CD1c-positive myeloid dendritic cell (primary cell): ENCODE results near the gene JMJD8.

Experiments used
- DNase-seq: peaks from one replicate; pipeline ENCODE4 v3.0.0-alpha.2; 2016; ENCODE audit errors: extremely low spot score

The JMJD8 gene

DNA sequence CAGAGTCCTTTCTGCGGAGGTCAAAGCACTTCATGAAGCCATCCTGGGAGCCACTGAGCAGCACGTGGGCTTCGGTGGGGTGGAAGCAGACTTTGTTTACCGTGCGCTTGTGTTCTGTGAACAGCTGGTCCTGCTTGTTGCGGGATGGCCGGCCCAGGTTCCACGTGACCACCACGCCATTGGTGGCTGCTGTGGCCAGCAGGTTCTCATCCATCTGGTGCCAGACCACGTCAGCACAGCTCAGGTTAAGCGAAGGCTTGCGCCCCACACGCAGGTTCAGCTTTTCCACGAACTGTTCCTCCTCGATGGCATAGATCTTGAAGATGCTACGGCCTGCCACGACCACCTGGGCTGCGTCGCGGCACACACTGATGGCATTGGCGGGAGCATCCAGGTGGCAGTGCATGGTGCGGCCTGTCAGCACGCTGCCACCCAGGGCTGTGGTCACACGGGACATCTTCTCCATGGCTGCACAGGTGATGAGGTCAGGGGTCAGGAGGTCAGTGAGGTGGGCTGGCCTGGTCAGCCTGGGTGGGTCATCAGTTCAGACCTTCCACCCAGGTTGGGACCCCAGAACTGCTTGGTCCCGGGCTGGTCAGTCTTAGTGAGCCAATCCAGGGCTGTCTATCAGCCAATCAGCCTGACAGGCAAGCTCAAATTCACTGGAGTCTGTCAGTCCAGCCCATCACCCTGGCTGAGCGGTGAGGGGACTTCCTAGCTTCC is 5.2 kb upstream of the JMJD8 start:
- DNase-seq, result no peak

DNA sequence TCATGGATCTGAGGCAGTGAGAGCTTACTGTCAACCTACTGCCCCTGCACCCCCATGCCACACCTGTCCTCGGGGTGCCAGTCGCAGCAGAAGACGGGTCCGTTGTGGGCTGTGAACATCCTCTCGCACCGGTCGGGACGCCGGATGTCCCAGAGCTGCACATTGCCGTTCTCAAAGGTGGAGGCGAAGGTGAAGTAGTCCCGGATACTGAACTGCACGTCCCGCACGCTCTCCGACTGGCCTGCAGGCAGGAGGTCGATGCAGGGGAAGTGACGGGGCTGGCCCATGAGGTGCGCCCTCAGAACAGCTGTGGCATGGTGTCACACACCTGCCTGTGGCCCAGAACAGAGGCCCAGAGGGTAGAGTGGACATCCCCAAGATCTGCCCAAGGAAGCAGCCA is 3.4 kb upstream of the JMJD8 start:
- DNase-seq, result no peak

DNA sequence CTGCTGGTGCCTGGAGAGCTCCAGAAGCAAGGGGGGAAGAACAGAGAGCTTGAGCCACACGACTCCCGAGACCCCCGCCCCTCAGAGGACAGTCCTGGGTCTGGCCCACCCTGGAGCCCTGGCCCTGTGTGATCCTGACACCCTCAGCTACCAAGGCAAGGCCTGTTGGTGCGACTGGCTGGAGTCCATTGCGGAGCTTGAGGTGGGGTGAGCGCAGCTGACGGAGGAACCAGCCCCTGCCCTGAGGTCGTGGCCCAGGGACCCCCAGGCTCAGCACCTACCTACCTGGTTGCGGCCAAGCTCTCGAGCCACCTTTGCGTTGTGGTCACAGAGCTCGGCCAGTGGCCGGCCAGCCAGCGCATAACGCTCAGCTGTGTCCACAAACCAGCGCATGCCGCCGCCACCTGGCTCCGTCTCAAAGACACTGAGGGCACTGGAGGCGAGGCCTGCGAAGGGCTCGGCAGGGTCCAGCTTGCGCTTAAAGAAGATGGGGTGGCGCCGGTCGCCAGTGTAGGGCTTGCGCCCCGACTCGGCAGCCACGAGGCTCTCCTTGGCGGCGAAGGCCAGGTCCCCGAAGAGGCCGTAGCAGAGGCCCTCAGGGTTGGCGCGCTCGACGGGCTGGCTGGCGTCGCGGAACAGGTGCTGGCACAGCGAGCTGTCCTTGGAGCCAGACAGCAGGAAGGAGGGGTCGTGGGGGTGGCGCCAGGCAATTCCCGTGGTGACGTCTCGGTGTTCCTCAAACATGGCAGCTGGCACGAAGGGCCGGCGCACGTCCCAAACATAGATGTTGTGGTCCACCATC is 2.5 kb upstream of the JMJD8 start:
- no peak for DNase-seq

DNA sequence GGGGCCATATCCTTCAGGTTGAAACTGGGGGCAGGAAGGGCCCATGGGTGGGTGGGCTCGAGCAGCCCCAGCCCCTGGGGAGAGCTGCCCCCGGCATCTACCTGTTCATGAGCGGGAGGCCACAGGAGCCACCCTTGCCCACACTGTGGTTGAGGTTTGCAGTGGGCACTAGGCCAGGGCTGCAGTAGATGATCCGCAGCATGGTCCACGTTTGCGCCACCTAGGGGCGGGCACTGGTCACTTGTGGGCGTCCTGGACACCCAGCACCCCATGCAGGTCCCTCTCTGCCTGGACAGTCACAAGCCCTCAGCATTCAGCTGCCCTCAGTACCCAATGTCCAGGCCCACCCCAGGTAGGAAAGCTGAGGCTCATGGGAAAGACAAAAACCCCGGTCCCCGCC is 1.8 kb upstream of the JMJD8 start:
- DNase-seq, result peak; percentile 32

DNA sequence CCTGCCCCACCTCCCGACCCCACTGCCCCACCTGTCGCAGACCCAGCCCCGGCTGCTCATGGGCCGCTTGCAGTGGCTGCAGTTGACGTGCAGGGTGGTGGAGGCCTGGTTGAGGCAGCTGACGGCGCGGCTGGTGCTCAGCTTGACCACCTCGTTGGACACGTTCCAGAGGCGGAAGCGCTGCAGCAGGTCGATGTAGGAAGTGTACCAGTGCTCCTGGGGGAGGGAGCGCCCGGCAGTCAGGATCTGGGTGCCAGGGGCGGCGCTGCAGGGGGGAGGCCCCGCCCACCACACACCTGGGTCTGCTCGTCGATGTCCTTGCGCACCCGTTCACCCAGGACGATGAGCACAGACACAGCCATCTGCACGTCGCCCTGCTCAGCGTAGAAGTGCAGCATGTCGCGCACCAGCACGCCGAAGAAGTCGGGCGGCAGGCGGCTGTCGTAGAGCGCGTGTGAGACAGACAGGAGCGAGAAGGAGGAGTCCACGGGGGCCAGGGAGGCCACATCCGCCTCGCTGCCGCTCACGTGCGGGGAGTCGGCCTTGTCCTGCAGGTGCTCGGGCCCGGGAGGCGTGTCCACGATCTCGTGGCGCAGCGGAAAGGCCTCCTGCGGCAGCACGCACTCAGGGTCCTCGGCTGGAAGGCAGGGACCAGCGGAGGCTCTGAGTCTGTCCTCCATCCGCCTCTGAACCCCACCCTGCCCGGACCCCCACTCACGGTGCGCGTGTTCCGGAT is 995 bp upstream of the JMJD8 start:
- no peak for DNase-seq

DNA sequence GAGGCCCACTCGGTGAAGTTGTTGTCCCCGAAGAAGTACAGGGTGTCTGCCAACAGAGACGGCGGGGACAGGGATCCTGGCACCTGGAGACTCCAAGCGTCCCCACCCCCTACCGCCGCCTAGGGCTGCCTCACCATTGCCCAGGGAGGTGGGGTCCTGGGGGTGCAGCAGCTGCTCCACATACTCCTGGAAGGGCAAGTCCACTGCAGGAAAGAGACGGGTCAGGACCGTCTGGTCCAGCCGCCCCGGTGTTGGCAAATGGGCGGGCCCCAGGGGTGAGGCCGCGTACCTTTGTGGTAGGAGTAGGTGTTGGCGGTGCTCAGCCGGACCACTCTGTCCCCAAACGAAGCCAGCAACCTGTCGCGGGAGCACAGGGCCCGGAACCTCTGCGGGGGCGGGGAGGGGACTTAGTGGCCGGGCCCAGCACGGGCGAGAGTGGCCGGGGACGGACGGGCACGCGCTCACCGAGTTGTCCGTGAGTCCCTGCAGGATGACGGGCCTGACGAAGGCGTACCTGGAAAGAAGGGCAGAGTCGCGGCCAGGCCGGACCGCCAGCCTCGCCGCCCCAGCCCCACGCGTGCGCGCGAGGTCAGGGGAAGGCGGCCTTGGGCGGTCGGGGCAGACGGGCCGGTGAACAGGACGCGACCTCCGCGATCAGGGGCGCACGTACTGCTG is 601 bp downstream of the JMJD8 start:
- no peak for DNase-seq

DNA sequence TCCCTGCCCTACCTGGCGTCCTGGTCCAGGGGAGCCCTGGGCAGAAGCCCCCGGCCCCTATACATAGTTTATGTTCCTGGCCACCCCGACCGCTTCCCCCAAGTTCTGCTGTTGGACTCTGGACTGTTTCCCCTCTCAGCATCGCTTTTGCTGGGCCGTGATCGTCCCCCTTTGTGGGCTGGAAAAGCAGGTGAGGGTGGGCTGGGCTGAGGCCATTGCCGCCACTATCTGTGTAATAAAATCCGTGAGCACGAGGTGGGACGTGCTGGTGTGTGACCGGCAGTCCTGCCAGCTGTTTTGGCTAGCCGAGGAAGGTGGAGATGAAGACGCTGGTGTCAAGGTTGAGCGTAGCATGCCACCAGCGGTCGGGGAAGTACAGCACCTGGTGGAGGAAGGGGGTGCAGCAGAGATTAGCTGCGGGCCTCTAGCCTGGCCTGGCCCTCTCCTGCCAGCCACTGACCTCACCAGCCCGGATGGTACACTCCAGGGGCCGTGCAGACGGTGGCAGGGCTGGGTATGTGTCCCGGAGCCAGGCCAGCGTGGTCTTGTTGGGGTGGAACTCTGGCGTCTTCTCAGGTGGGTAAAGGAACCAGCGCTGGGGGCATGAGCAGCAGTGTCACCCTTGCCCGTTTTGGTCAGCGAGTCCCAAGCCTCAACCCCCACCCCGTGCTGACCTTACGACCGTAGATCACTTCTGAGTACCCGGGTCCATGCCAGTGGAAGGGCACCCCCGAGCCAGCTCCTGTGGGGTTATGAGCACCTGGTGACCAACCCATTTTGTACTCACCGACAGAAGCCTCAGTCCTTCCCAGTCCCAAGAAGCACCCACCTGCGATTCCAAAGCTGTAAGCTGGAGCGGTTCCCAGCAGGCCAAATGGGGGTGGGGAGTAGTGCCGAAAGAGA is 1.4 kb downstream of the JMJD8 start:
- DNase-seq, result no peak

DNA sequence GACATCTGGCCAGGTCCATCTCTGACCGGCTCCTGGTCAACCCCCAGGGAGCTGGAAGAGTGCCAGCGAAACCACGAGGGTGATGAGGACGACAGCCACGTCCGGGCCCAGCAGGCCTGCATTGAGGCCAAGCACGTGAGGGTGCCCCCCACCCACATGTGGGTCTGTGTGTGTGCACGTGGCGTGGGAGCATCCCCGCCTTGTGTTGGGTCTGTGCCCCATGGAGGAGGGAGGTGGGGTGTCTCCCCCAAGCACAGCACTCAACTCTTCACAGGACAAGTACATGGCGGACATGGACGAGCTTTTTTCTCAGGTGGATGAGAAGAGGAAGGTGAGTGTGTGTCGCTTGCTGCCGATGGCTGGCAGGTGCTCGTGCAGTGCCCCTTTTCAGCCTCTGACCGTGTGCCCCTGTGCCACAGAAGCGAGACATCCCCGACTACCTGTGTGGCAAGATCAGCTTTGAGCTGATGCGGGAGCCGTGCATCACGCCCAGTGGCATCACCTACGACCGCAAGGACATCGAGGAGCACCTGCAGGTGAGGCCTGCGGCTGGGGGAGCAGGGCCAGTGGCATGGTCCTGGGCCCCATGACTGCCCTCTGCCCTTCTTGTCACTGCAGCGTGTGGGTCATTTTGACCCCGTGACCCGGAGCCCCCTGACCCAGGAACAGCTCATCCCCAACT is 2.2 kb downstream of the JMJD8 start:
- no peak for DNase-seq

DNA sequence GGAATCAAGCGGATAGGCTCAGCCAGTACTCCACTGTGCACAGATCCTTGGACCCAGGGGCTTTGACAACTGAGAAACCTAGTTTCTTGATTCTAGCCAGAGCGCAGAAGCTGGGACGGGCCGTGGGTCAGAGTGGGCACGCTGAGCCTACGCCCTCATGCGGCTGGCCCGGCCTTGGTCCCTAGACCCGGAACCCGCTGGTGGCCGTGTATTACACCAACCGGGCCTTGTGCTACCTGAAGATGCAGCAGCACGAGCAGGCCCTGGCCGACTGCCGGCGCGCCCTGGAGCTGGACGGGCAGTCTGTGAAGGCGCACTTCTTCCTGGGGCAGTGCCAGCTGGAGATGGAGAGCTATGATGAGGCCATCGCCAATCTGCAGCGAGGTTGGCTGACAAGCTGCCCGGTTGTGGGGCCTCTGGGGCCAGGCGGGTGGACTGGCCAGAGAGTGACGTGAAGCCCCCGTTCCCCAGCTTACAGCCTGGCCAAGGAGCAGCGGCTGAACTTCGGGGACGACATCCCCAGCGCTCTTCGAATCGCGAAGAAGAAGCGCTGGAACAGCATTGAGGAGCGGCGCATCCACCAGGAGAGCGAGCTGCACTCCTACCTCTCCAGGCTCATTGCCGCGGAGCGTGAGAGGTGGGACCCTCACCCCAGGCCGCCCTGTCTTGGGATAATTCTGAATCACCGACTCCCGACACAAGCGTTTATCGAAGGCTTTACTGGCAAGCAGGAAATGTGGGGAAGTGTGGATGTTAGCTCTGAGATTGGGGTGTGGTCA is 3.0 kb downstream of the JMJD8 start:
- peak; percentile 45 for DNase-seq

DNA sequence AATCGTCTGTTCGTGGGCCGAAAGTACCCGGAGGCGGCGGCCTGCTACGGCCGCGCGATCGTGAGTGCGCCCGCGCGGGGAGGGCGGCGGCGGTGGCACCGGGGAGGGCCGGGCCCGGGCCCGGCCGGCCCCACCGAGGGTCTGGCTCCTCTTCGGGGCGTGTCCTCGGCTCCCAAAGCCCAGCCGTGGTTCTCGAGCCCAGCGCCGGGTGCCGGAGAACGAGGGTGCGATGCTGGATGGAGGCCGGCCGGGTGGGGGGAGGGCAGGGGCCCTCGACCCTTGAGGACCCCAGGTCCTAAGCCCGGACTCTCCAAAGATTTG is 3.5 kb downstream of the JMJD8 start:
- no peak for DNase-seq

DNA sequence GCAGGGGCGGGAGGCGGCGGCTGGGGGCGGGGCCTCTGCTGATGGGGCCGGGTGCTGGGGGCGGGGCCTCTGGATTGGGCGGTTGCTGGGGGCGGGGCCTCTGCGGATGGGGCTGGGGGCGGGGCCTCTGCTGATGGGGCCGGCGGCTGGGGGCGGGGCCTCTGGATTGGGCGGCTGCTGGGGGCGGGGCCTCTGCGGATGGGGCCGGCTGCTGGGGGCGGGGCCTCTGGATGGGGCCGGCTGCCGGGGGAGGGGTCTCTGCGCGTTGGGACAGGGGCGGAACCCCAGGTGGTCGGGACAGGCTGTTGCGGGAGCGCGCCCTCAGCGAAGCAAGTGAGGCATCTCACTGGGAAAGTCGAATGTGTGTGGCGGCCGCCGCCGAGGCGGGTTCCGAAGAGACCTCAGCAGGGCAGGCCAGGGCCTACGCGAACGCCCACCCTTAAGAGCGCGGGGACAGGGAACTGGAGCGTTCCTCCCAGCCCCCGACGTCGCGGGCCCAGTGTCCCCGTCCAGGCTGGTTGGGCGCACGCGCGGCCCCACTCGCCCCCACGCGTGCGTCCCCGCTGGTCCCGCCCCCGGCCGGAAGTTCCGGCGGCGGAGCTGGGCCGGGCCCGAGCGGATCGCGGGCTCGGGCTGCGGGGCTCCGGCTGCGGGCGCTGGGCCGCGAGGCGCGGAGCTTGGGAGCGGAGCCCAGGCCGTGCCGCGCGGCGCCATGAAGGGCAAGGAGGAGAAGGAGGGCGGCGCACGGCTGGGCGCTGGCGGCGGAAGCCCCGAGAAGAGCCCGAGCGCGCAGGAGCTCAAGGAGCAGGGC is 4.1 kb downstream of the JMJD8 start, which contains the start of gene STUB1:
TSS of gene STUB1 (plus strand) at position 597 of the 811 bp plus-strand sequence. CDS start at position 713, 116 bp downstream.
- DNase-seq, result peak; percentile 95

DNA sequence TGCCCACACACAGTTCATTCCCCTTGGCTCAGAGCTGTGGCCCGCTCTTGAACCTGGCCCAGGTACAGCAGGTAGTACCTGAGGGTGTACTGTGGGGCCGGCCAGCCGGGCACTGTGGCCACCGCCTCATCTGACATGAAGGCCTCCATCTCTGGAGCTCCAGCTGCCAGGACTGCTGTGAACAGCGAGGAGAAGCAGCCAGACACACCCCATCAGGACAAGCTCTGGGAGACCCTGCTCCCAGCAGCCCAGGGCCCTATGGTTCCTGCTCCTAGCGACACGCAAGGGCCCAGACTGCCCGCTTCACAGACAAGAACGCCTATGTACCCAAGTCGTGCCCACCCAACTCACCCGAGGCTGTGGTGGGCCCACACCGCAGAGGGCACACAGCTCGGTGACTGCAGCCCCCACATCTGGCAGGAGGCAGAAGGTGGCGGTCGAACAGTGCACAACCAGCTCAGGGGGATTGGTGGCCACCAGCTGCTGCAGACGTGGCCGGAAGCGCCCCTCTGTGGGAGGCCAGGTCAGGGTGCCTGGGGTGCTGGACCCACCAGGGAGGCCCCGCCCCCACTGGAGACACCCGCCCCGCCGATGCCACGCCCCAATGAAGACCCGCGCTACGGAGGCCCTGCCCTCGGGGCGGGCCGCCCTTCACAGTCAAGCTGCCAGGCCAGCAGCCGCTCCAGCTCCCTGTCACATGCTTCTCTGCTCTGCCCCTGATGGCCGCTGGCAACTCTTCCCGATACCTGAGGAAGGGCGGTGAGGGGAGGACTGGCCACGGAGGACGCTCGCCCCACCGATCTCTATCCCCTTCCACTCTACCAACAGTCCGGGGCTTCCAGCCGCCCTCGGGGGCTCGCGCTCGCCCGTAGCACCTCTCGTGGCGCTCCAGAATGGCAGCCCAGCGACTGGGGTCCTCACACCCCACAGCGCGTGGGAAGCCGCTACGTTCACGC is 5.0 kb downstream of the JMJD8 start:
- peak; percentile 57 for DNase-seq

DNA sequence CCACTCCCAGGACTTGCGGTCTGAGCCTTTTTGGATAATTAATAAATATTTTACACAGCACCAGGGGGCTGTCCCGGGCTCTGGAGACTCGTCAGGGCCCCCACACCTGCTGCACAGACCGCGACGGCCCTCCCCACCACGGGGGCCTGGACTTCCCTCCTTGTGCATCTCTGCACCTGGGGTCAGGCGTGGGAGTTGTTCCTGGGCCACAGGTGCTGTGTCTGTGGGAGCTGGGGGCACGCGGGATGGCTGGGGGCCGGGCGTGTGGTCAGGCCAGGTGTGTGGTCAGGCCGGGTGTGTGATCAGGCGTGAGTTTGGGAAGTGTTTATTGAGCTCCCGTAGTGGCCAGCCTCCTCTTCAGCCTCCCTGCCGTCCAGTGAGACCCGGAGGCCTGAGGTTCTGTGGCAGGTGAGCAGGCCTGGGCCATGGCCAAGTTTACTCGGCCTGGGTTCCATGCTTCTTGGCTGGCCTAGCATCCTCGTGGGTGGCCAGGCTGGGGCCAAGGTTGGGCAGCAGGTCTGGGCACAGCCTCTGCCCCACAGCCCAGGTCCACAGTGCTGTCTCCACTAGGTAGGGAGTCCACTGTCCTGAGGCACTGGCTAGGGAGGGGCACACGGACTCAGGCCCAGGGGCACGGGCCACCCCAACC is 5.8 kb downstream of the JMJD8 start:
- no peak for DNase-seq

DNA sequence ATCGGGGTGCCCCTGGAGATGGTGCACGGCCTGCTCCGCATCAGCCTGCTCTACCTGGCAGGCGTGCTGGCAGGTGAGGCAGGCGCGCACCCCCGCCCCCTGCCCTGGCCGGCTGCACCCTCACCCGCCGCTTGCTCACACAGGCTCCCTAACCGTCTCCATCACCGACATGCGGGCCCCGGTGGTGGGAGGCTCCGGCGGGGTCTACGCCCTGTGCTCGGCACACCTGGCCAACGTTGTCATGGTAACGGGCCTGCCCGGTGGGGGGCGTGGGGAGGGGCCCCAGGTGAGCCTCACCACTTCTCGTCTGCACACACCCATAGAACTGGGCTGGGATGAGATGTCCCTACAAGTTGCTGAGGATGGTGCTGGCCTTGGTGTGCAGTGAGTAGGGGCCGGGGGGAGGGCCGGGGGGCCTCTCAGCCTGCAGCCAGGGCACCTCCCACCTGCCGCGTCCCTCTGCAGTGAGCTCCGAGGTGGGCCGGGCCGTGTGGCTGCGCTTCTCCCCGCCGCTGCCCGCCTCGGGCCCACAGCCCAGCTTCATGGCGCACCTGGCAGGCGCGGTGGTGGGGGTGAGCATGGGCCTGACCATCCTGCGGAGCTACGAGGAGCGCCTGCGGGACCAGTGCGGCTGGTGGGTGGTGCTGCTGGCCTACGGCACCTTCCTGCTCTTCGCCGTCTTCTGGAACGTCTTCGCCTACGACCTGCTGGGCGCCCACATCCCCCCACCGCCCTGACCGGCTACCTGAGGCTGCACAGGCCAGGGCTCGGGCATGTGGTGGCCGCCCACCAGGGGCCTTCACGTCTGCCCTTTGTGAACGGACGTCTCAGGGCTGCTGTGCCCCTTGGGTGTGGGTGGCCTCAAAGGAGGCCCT is 6.6 kb downstream of the JMJD8 start:
- DNase-seq, result no peak

DNA sequence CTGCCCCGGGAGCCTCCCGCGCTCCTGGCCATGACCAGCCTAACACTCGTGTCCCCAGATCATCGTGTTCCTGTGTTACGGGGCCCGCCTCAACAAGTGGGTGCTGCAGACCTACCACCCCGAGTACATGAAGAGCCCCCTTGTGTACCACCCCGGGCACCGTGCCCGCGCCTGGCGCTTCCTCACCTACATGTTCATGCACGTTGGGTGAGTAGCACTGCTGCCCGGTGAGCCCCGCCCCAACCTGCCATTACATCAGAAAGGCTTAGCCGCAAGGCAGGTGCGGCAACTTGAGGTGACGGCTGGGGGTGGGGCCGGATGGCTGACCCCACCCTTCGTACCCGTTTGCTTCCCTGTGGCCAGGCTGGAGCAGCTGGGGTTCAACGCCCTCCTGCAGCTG is 7.2 kb downstream of the JMJD8 start:
- DNase-seq, result no peak

DNA sequence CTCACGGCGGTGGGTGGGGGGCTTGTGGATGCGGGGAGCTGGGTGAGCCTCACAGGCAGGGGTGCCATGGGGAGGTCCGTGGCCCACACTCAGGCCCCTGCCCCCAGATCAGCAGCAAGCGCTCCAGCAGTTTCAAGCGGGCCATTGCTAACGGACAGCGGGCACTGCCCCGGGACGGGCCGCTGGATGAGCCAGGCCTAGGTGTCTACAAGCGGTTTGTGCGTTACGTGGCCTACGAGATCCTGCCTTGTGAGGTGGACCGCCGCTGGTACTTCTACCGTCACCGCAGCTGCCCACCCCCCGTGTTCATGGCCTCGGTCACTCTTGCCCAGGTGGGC is 7.6 kb downstream of the JMJD8 start:
- DNase-seq, result no peak
